HepG2 (cell line): ENCODE results near the gene POLR2H. TPM values are rescaled to one million over a fixed set of nuclear protein-coding genes. Genes with fewer than 3 reads are reported as not detected.
A peak's percentile ranks its signal among the peaks of the same experiment; 100 is the strongest.

Source experiments
- AKAP8 ChIP-seq: sonication (generic); formaldehyde crosslinking; IDR thresholded peaks from 2 replicates; pipeline ENCODE4 v1.5.1; 2020; ENCODE audit warnings: mild to moderate bottlenecking, missing genetic modification reagents
- GRHL1 ChIP-seq: sonication (generic); formaldehyde crosslinking; conservative IDR thresholded peaks from 2 replicates; pipeline ENCODE4 v1.8.0; 2022; ENCODE audit warnings: missing genetic modification reagents
- RAD51 ChIP-seq: fragments of 450-650 bp; IDR thresholded peaks from 2 replicates; pipeline ENCODE4 v1.6.1; 2016; ENCODE audit warnings: borderline replicate concordance
- REPIN1 ChIP-seq: sonication (generic); formaldehyde crosslinking; IDR thresholded peaks from 2 replicates; pipeline ENCODE4 v1.8.0; 2022; ENCODE audit warnings: missing genetic modification reagents, low read depth, mild to moderate bottlenecking, borderline replicate concordance
- REST ChIP-seq, 2 experiments: IDR thresholded peaks; 2 replicates each; pipeline ENCODE4 v1.6.1; 2011 to 2012; ENCODE audit warnings: low read length in 2 of 2, borderline replicate concordance in 1 of 2, low read depth in 1 of 2, mild to moderate bottlenecking in 1 of 2, moderate library complexity in 1 of 2
- RFX1 ChIP-seq: fragments of 450-650 bp; IDR thresholded peaks from 2 replicates; pipeline ENCODE4 v1.6.1; 2017
- RFXANK ChIP-seq: IDR thresholded peaks from 2 replicates; pipeline ENCODE4 v1.6.1; 2016
- SOX6 ChIP-seq, 2 experiments: fragments of 450-650 bp in 1 of 2; sonication (generic) in 1 of 2; formaldehyde crosslinking in 1 of 2; IDR thresholded peaks; 2 replicates each; pipeline versions ENCODE4 v1.4.0 to v1.6.1; 2017 to 2020; ENCODE audit warnings: antibody characterized with exemption in 1 of 2, mild to moderate bottlenecking in 1 of 2, missing genetic modification reagents in 1 of 2
- ZGPAT ChIP-seq: IDR thresholded peaks from 2 replicates; pipeline ENCODE4 v1.6.1; 2016; ENCODE audit warnings: mild to moderate bottlenecking
- ZNF768 ChIP-seq: sonication (generic); formaldehyde crosslinking; IDR thresholded peaks from 2 replicates; pipeline ENCODE4 v1.4.0; 2020; ENCODE audit warnings: missing genetic modification reagents
- ZNF776 ChIP-seq: sonication (generic); formaldehyde crosslinking; IDR thresholded peaks from 2 replicates; pipeline ENCODE4 v1.4.0; 2020; ENCODE audit warnings: mild to moderate bottlenecking, missing genetic modification reagents
- polyA plus RNA-seq, 8 experiments: library from polyadenylated mRNA; depleted of rRNA in 3 of 8; stranded (reverse) in 7 of 8; unstranded in 1 of 8; fragments of >200 nt; fragmentation: Illumina TruSeq in 4 of 8; extraction: Trizol in 4 of 8; gene quantifications; 2 replicates each; pipeline versions ENCODE4 v1.2.1 to v1.2.3, GENCODE V29; 2011 to 2016; ENCODE audit warnings: low read depth in 4 of 8, missing spikeins in 1 of 8, mixed read lengths in 1 of 8; ENCODE audit not compliant: insufficient read depth in 1 of 8
- total RNA-seq, 5 experiments: library from RNA; depleted of rRNA; stranded (reverse); fragments of >200 nt; fragmentation: Illumina TruSeq; extraction: Trizol; gene quantifications; 2 replicates each; pipeline ENCODE4 v1.2.3, GENCODE V29; 2016; ENCODE audit warnings: low read depth in 1 of 5
- TF ChIP-seq, protein P1 (sequence below): sonication (generic); formaldehyde crosslinking; IDR thresholded peaks from 2 replicates; pipeline ENCODE4 v1.5.0; 2020; ENCODE audit warnings: missing genetic modification reagents
- TF ChIP-seq, protein P2 (sequence below), 2 experiments: sonication (generic) in 1 of 2; formaldehyde crosslinking in 1 of 2; IDR thresholded peaks; 2 replicates each; pipeline versions ENCODE4 v1.6.1 to v1.9.0; 2014 to 2022; ENCODE audit warnings: antibody characterized with exemption in 1 of 2, borderline replicate concordance in 1 of 2, inconsistent platforms in 1 of 2, low read depth in 1 of 2, missing genetic modification reagents in 1 of 2

POLR2H gene
- total and polyA plus RNA-seq, 2 of the 13 experiments (the other 11 are each of a cell fraction or from before 2014, with no cell fraction given), result 118 to 194 TPM

GRCh38 chr3:184362668-184363546 lies 1.4 kb downstream of the POLR2H start (continued):
- TF ChIP-seq REST (IDR thresholded peaks at IDR 0.05; ENCODE audit: borderline replicate concordance in 1 of 2, low read depth in 1 of 2, low read length in 2 of 2) (peak in 1 of 2 experiments; percentile 31; a peak in 1 of 4 replicates), GRHL1 (CRISPR knock-in tag) (no peak), ZGPAT (peak; percentile 88), ZNF768 (peak; percentile 45; the same call in 1 of the 2 replicates), RFXANK (peak; percentile 27; the same call in 1 of the 2 replicates), REPIN1 (CRISPR knock-in tag) (peak; percentile 95), ZNF776 (CRISPR knock-in tag) (peak; percentile 91), RAD51 (no peak), SOX6 (IDR thresholded peaks at IDR 0.05) (no peak), SOX6 (CRISPR knock-in tag; IDR thresholded peaks at IDR 0.05) (peak; percentile 76), RFX1 (no peak), AKAP8 (CRISPR knock-in tag) (peak; percentile 99)
- TF ChIP-seq, protein P1, sequence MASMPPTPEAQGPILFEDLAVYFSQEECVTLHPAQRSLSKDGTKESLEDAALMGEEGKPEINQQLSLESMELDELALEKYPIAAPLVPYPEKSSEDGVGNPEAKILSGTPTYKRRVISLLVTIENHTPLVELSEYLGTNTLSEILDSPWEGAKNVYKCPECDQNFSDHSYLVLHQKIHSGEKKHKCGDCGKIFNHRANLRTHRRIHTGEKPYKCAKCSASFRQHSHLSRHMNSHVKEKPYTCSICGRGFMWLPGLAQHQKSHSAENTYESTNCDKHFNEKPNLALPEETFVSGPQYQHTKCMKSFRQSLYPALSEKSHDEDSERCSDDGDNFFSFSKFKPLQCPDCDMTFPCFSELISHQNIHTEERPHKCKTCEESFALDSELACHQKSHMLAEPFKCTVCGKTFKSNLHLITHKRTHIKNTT (CRISPR knock-in tag), result no peak
- TF ChIP-seq, protein P2, sequence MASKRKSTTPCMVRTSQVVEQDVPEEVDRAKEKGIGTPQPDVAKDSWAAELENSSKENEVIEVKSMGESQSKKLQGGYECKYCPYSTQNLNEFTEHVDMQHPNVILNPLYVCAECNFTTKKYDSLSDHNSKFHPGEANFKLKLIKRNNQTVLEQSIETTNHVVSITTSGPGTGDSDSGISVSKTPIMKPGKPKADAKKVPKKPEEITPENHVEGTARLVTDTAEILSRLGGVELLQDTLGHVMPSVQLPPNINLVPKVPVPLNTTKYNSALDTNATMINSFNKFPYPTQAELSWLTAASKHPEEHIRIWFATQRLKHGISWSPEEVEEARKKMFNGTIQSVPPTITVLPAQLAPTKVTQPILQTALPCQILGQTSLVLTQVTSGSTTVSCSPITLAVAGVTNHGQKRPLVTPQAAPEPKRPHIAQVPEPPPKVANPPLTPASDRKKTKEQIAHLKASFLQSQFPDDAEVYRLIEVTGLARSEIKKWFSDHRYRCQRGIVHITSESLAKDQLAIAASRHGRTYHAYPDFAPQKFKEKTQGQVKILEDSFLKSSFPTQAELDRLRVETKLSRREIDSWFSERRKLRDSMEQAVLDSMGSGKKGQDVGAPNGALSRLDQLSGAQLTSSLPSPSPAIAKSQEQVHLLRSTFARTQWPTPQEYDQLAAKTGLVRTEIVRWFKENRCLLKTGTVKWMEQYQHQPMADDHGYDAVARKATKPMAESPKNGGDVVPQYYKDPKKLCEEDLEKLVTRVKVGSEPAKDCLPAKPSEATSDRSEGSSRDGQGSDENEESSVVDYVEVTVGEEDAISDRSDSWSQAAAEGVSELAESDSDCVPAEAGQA (IDR thresholded peaks at IDR 0.05; ENCODE audit: low read depth), result no peak
- TF ChIP-seq, protein P2 (CRISPR knock-in tag; IDR thresholded peaks at IDR 0.05; ENCODE audit: borderline replicate concordance), result no peak
